Vagina (tissue), 2 donors: ENCODE results near the gene WAC.

ENCODE experiments used
- CTCF ChIP-seq, 3 experiments: fragments of 450-650 bp in 2 of 3; fragments of 200-600 bp in 1 of 3; sonication (generic) in 1 of 3; IDR thresholded peaks; one replicate each; pipeline ENCODE4 v1.5.1; 2017 to 2019; ENCODE audit warnings: antibody characterized with exemption in 3 of 3, mild to moderate bottlenecking in 2 of 3, moderate library complexity in 2 of 3
- POLR2A ChIP-seq, 2 donors: fragments of 450-650 bp; IDR thresholded peaks; one replicate each; pipeline ENCODE4 v1.6.1; 2017; ENCODE audit warnings: antibody characterized with exemption in 2 of 2, mild to moderate bottlenecking in 2 of 2, moderate library complexity in 2 of 2
- POLR2AphosphoS5 ChIP-seq, 2 donors: sonication (generic); formaldehyde crosslinking; IDR thresholded peaks; one replicate each; pipeline ENCODE4 v1.9.0; 2017; ENCODE audit warnings: antibody characterized with exemption in 2 of 2, mild to moderate bottlenecking in 2 of 2, low read depth in 1 of 2; ENCODE audit not compliant: insufficient read depth in 1 of 2

DNA sequence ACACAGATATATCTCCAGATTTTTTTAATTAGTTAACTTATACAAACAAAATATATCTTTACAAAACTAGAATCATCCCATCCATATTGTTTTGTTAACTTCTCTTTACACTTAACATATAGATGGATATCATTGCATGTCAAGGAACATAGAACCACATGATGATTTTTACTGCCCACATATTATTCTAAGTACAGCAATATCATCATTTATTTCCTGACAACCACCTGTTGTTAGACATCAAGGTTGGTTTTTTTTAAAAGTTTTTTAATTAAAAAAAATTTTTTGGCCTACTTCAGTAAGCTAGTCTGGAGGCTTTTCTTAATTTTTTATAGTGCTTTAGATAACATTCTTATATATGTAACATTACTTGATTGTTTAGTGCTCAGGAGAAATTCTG lies 105.5 kb downstream of the WAC start:
- no peak for TF ChIP-seq POLR2A (IDR thresholded peaks at IDR 0.05)
- no peak for TF ChIP-seq CTCF (IDR thresholded peaks at IDR 0.05)
- no peak for TF ChIP-seq POLR2AphosphoS5 (IDR thresholded peaks at IDR 0.05; ENCODE audit: insufficient read depth in 1 of 2, low read depth in 1 of 2)
